Panc1 (cell line): Measurements from ENCODE around the gene NPTX1.

Experiments
- POLR2AphosphoS5 ChIP-seq: IDR thresholded peaks from 2 replicates; pipeline ENCODE4 v1.6.1; 2012; ENCODE audit warnings: mild to moderate bottlenecking, low read depth, low read length, moderate library complexity
- SIN3A ChIP-seq: IDR thresholded peaks from 2 replicates; pipeline ENCODE4 v1.6.1; 2012; ENCODE audit warnings: low read depth, mild to moderate bottlenecking, low read length, moderate library complexity, borderline replicate concordance; ENCODE audit not compliant: insufficient read depth
- TCF7L2 ChIP-seq: IDR thresholded peaks from 2 replicates; pipeline ENCODE4 v1.6.1; 2011; ENCODE audit warnings: mild to moderate bottlenecking, low read depth, low read length, inconsistent platforms
- TF ChIP-seq, protein P1 (sequence below): fragments of 450-650 bp; IDR thresholded peaks from 2 replicates; pipeline ENCODE4 v1.5.1; 2017; ENCODE audit warnings: mild to moderate bottlenecking
- TF ChIP-seq, protein P2 (sequence below), 2 experiments: IDR thresholded peaks; 2 replicates each; pipeline ENCODE4 v1.6.1; 2011 to 2012; ENCODE audit warnings: low read depth in 2 of 2, control low read depth in 1 of 2, low read length in 1 of 2, mild to moderate bottlenecking in 1 of 2, moderate library complexity in 1 of 2; ENCODE audit not compliant: insufficient read depth in 1 of 2

DNA sequence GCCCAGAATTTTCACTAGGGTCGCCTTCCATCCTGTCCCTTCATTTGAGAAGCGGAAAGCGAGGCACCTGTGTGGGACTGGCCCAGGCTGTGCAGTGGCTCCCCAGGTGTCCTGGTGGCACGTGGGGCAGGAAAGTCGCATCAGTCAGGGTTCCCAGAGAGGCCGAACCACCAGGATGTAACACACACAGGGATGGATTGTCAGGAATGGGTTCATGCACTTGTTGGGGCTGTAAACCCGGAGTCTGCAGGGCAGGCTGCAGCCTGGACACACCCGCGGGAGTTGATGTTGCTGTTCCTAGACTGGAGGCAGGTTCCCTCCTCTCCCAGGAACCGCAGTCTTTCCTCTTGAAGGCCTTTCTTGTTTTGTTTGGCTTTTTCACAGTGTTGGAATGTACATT lies 37.5 kb upstream of the NPTX1 start:
- TF ChIP-seq, protein P1, sequence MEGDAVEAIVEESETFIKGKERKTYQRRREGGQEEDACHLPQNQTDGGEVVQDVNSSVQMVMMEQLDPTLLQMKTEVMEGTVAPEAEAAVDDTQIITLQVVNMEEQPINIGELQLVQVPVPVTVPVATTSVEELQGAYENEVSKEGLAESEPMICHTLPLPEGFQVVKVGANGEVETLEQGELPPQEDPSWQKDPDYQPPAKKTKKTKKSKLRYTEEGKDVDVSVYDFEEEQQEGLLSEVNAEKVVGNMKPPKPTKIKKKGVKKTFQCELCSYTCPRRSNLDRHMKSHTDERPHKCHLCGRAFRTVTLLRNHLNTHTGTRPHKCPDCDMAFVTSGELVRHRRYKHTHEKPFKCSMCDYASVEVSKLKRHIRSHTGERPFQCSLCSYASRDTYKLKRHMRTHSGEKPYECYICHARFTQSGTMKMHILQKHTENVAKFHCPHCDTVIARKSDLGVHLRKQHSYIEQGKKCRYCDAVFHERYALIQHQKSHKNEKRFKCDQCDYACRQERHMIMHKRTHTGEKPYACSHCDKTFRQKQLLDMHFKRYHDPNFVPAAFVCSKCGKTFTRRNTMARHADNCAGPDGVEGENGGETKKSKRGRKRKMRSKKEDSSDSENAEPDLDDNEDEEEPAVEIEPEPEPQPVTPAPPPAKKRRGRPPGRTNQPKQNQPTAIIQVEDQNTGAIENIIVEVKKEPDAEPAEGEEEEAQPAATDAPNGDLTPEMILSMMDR, result no peak
- TF ChIP-seq POLR2AphosphoS5, result no peak
- TF ChIP-seq, protein P2, sequence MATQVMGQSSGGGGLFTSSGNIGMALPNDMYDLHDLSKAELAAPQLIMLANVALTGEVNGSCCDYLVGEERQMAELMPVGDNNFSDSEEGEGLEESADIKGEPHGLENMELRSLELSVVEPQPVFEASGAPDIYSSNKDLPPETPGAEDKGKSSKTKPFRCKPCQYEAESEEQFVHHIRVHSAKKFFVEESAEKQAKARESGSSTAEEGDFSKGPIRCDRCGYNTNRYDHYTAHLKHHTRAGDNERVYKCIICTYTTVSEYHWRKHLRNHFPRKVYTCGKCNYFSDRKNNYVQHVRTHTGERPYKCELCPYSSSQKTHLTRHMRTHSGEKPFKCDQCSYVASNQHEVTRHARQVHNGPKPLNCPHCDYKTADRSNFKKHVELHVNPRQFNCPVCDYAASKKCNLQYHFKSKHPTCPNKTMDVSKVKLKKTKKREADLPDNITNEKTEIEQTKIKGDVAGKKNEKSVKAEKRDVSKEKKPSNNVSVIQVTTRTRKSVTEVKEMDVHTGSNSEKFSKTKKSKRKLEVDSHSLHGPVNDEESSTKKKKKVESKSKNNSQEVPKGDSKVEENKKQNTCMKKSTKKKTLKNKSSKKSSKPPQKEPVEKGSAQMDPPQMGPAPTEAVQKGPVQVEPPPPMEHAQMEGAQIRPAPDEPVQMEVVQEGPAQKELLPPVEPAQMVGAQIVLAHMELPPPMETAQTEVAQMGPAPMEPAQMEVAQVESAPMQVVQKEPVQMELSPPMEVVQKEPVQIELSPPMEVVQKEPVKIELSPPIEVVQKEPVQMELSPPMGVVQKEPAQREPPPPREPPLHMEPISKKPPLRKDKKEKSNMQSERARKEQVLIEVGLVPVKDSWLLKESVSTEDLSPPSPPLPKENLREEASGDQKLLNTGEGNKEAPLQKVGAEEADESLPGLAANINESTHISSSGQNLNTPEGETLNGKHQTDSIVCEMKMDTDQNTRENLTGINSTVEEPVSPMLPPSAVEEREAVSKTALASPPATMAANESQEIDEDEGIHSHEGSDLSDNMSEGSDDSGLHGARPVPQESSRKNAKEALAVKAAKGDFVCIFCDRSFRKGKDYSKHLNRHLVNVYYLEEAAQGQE (IDR thresholded peaks at IDR 0.05; ENCODE audit: insufficient read depth in 1 of 2, low read depth in 2 of 2, low read length in 1 of 2), result no peak
- TF ChIP-seq SIN3A, result no peak
- no peak for TF ChIP-seq TCF7L2
